ENCODE results near the gene PCDHB9. TPM values are rescaled to one million over a fixed set of nuclear protein-coding genes. Genes with fewer than 3 reads are reported as not detected.
A peak's percentile ranks its signal among the peaks of the same experiment; 100 is the strongest.
"Not testable (repeated sequence)": the region's sequence is repeated elsewhere in the genome, so short reads cannot be mapped to it uniquely, and the experiment has no call there.

Gene PCDHB9
- total RNA-seq, 1 experiment from 2014 or later = 1.6 TPM

DNA sequence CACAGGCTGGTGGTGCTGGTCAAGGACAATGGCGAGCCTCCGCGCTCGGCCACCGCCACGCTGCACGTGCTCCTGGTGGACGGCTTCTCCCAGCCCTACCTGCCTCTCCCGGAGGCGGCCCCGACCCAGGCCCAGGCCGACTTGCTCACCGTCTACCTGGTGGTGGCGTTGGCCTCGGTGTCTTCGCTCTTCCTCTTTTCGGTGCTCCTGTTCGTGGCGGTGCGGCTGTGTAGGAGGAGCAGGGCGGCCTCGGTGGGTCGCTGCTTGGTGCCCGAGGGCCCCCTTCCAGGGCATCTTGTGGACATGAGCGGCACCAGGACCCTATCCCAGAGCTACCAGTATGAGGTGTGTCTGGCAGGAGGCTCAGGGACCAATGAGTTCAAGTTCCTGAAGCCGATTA is 29.1 kb downstream of the PCDHB9 start:
- in situ Hi-C loops (cut with HindIII; ENCODE audit: low pct_unique_long_range_greater_than_20kb, low sequenced_read_pairs); DNase-seq (ENCODE audit: low read depth): not testable (repeated sequence)

- in situ Hi-C loops (cut with HindIII; ENCODE audit: low pct_unique_long_range_greater_than_20kb, low sequenced_read_pairs) = no loop called here
These were observed 36.3 kb downstream of the PCDHB9 start, which contains the start of gene PCDHB14 for GRCh38 chr5:141223112-141223783. Gene PCDHB14, plus strand, starts transcription at chr5:141223343. Its CDS starts 163 bp downstream, at chr5:141223506.

DNA sequence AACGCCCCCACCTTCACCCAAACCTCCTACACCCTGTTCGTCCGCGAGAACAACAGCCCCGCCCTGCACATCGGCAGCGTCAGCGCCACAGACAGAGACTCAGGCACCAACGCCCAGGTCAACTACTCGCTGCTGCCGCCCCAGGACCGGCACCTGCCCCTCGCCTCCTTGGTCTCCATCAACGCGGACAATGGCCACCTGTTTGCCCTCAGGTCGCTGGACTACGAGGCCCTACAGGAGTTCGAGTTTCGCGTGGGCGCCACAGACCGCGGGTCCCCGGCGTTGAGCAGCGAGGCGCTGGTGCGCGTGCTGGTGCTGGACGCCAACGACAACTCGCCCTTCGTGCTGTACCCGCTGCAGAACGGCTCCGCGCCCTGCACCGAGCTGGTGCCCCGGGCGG is 37.9 kb downstream of the PCDHB9 start:
- in situ Hi-C loops (cut with HindIII; ENCODE audit: low pct_unique_long_range_greater_than_20kb, low sequenced_read_pairs); DNase-seq (ENCODE audit: low read depth): not testable (repeated sequence)

More at GRCh38 chr5:141223112-141223783, 36.3 kb downstream of the PCDHB9 start, which contains the start of gene PCDHB14:
- DNase-seq (ENCODE audit: low read depth) = peak; percentile 34

- in situ Hi-C loops (cut with HindIII; ENCODE audit: low pct_unique_long_range_greater_than_20kb, low sequenced_read_pairs); DNase-seq (ENCODE audit: low read depth): not testable (repeated sequence)
These were observed 38.5 kb downstream of the PCDHB9 start for GRCh38 chr5:141225421-141225820.

DNA sequence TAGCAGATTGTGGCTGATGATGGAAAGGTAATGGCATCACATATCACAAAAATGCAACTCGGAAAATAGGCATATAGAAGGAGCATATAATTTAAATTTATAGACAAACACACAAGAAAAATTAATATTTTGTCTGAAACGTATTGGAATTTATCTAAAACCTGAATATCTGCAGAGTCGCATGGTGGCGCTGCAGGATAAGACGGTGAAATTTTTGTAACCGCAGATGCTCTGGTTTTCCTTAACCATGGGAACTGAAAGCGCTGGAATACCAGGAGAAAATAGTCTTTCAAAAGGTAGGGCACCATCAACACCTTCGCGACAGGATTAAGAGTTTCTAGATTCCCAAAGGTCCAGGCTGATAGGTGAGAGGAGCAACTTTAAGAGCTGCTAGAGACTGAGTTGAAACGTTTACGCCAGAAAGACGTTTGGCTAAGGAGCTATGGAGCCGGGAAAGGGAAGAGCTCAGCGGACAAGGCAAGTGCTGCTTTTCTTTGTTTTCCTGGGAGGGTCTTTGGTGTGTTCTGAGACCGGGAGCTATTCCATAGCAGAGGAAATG is 47.2 kb downstream of the PCDHB9 start:
- in situ Hi-C loops (cut with HindIII; ENCODE audit: low pct_unique_long_range_greater_than_20kb, low sequenced_read_pairs) = no loop called here
- no peak for DNase-seq (ENCODE audit: low read depth)

- DNase-seq (ENCODE audit: low read depth); in situ Hi-C loops (cut with HindIII; ENCODE audit: low pct_unique_long_range_greater_than_20kb, low sequenced_read_pairs): not testable (repeated sequence)
These were observed 49.0 kb downstream of the PCDHB9 start for GRCh38 chr5:141235922-141236321.

GRCh38 chr5:141236516-141237313 is 49.8 kb downstream of the PCDHB9 start:
- no peak for DNase-seq (ENCODE audit: low read depth)
- in situ Hi-C loops (cut with HindIII; ENCODE audit: low pct_unique_long_range_greater_than_20kb, low sequenced_read_pairs) = no loop called here

Other genes with a start within 250 kb of the PCDHB9 start
- 2.8 and 4.6 TPM in 2 replicates for gene PCDHAC2, start 220.7 kb upstream of the PCDHB9 start, total RNA-seq (2014; rRNA removed; shearing (Covaris generic); ENCODE audit: low replicate concordance)
- gene PCDHB1, start 135.8 kb upstream of the PCDHB9 start, total RNA-seq (2014; rRNA removed; shearing (Covaris generic); ENCODE audit: low replicate concordance) = not detected in 2 replicates
- not detected in 2 replicates for gene PCDHB2, start 92.5 kb upstream of the PCDHB9 start, total RNA-seq (2014; rRNA removed; shearing (Covaris generic); ENCODE audit: low replicate concordance)
- not detected in 2 replicates for gene PCDHB3, start 86.7 kb upstream of the PCDHB9 start, total RNA-seq (2014; rRNA removed; shearing (Covaris generic); ENCODE audit: low replicate concordance)
- gene PCDHB4, start 65.3 kb upstream of the PCDHB9 start, total RNA-seq (2014; rRNA removed; shearing (Covaris generic); ENCODE audit: low replicate concordance) = not detected in 2 replicates
- 13.9 and 17.1 TPM in 2 replicates for gene PCDHB5, start 52.0 kb upstream of the PCDHB9 start, total RNA-seq (2014; rRNA removed; shearing (Covaris generic); ENCODE audit: low replicate concordance)
- gene PCDHB6, start 37.1 kb upstream of the PCDHB9 start, total RNA-seq (2014; rRNA removed; shearing (Covaris generic); ENCODE audit: low replicate concordance) = not detected in 2 replicates
- 0.90 and 1.2 TPM in 2 replicates for gene PCDHB7, start 14.5 kb upstream of the PCDHB9 start, total RNA-seq (2014; rRNA removed; shearing (Covaris generic); ENCODE audit: low replicate concordance)
- not detected in 2 replicates for gene PCDHB8, start 9.4 kb upstream of the PCDHB9 start, total RNA-seq (2014; rRNA removed; shearing (Covaris generic); ENCODE audit: low replicate concordance)
- 3.1 and 4.1 TPM in 2 replicates for gene PCDHB16, start 4.8 kb upstream of the PCDHB9 start, total RNA-seq (2014; rRNA removed; shearing (Covaris generic); ENCODE audit: low replicate concordance)
- 0.41 and 1.2 TPM in 2 replicates for gene PCDHB10, start 5.2 kb downstream of the PCDHB9 start, total RNA-seq (2014; rRNA removed; shearing (Covaris generic); ENCODE audit: low replicate concordance)
- 0.61 TPM in 1 of 2 replicates, not detected in the other for gene PCDHB11, start 12.5 kb downstream of the PCDHB9 start, total RNA-seq (2014; rRNA removed; shearing (Covaris generic); ENCODE audit: low replicate concordance)
- 0.35 TPM in 1 of 2 replicates, not detected in the other for gene PCDHB12, start 21.6 kb downstream of the PCDHB9 start, total RNA-seq (2014; rRNA removed; shearing (Covaris generic); ENCODE audit: low replicate concordance)
- 0.44 and 0.93 TPM in 2 replicates for gene PCDHB13, start 26.8 kb downstream of the PCDHB9 start, total RNA-seq (2014; rRNA removed; shearing (Covaris generic); ENCODE audit: low replicate concordance)
- gene PCDHB14, start 36.2 kb downstream of the PCDHB9 start, total RNA-seq (2014; rRNA removed; shearing (Covaris generic); ENCODE audit: low replicate concordance) = 0.29 and 7.7 TPM in 2 replicates
- not detected in 2 replicates for gene PCDHB15, start 58.2 kb downstream of the PCDHB9 start, total RNA-seq (2014; rRNA removed; shearing (Covaris generic); ENCODE audit: low replicate concordance)
- gene SLC25A2, start 116.9 kb downstream of the PCDHB9 start, total RNA-seq (2014; rRNA removed; shearing (Covaris generic); ENCODE audit: low replicate concordance) = not detected in 2 replicates
- gene TAF7, start 133.6 kb downstream of the PCDHB9 start, total RNA-seq (2014; rRNA removed; shearing (Covaris generic); ENCODE audit: low replicate concordance) = 103 and 109 TPM in 2 replicates
- gene PCDHGA1, start 143.4 kb downstream of the PCDHB9 start, total RNA-seq (2014; rRNA removed; shearing (Covaris generic); ENCODE audit: low replicate concordance) = 0.07 TPM in 1 of 2 replicates, not detected in the other
- gene PCDHGA2, start 151.6 kb downstream of the PCDHB9 start, total RNA-seq (2014; rRNA removed; shearing (Covaris generic); ENCODE audit: low replicate concordance) = not detected in 2 replicates
- not detected in 2 replicates for gene PCDHGA3, start 156.7 kb downstream of the PCDHB9 start, total RNA-seq (2014; rRNA removed; shearing (Covaris generic); ENCODE audit: low replicate concordance)
- 0.06 TPM in 1 of 2 replicates, not detected in the other for gene PCDHGB1, start 162.9 kb downstream of the PCDHB9 start, total RNA-seq (2014; rRNA removed; shearing (Covaris generic); ENCODE audit: low replicate concordance)
- gene PCDHGA4, start 167.9 kb downstream of the PCDHB9 start, total RNA-seq (2014; rRNA removed; shearing (Covaris generic); ENCODE audit: low replicate concordance) = not detected in 2 replicates
- 0.34 TPM in 1 of 2 replicates, not detected in the other for gene PCDHGB2, start 172.8 kb downstream of the PCDHB9 start, total RNA-seq (2014; rRNA removed; shearing (Covaris generic); ENCODE audit: low replicate concordance)
- gene PCDHGA5, start 177.0 kb downstream of the PCDHB9 start, total RNA-seq (2014; rRNA removed; shearing (Covaris generic); ENCODE audit: low replicate concordance) = 0.24 TPM in 1 of 2 replicates, not detected in the other
- not detected in 2 replicates for gene PCDHGB3, start 183.1 kb downstream of the PCDHB9 start, total RNA-seq (2014; rRNA removed; shearing (Covaris generic); ENCODE audit: low replicate concordance)
- 1.6 TPM in 1 of 2 replicates, not detected in the other for gene PCDHGA6, start 186.7 kb downstream of the PCDHB9 start, total RNA-seq (2014; rRNA removed; shearing (Covaris generic); ENCODE audit: low replicate concordance)
- not detected in 2 replicates for gene PCDHGA7, start 195.6 kb downstream of the PCDHB9 start, total RNA-seq (2014; rRNA removed; shearing (Covaris generic); ENCODE audit: low replicate concordance)
- not detected in 2 replicates for gene PCDHGB4, start 200.5 kb downstream of the PCDHB9 start, total RNA-seq (2014; rRNA removed; shearing (Covaris generic); ENCODE audit: low replicate concordance)
- gene PCDHGA8, start 205.5 kb downstream of the PCDHB9 start, total RNA-seq (2014; rRNA removed; shearing (Covaris generic); ENCODE audit: low replicate concordance) = not detected in 2 replicates
- gene PCDHGB5, start 210.8 kb downstream of the PCDHB9 start, total RNA-seq (2014; rRNA removed; shearing (Covaris generic); ENCODE audit: low replicate concordance) = not detected in 2 replicates
- gene PCDHGA9, start 215.6 kb downstream of the PCDHB9 start, total RNA-seq (2014; rRNA removed; shearing (Covaris generic); ENCODE audit: low replicate concordance) = not detected in 2 replicates
- gene PCDHGB6, start 220.9 kb downstream of the PCDHB9 start, total RNA-seq (2014; rRNA removed; shearing (Covaris generic); ENCODE audit: low replicate concordance) = 0.75 and 1.3 TPM in 2 replicates
- gene PCDHGA10, start 225.8 kb downstream of the PCDHB9 start, total RNA-seq (2014; rRNA removed; shearing (Covaris generic); ENCODE audit: low replicate concordance) = 0.14 TPM in 1 of 2 replicates, not detected in the other
- 0.03 and 0.64 TPM in 2 replicates for gene PCDHGB7, start 230.5 kb downstream of the PCDHB9 start, total RNA-seq (2014; rRNA removed; shearing (Covaris generic); ENCODE audit: low replicate concordance)
- gene PCDHGA11, start 233.9 kb downstream of the PCDHB9 start, total RNA-seq (2014; rRNA removed; shearing (Covaris generic); ENCODE audit: low replicate concordance) = not detected in 2 replicates
- gene PCDHGA12, start 243.3 kb downstream of the PCDHB9 start, total RNA-seq (2014; rRNA removed; shearing (Covaris generic); ENCODE audit: low replicate concordance) = not detected in 2 replicates